ENCODE data around the gene NPB.

Gene NPB

GRCh38 chr17:81927653-81928543 is 25.9 kb downstream of the NPB start, which contains the start of gene MAFG:
Gene MAFG (minus strand): TSS chr17:81927735. CDS start chr17:81923185, 4,550 bp downstream.
- DNase-seq = peak; percentile 95

- DNase-seq = peak; percentile 32
These were observed 26.7 kb downstream of the NPB start for GRCh38 chr17:81928544-81929252.

- no peak for DNase-seq
These were observed 27.5 kb downstream of the NPB start for GRCh38 chr17:81929253-81930141.

GRCh38 chr17:81930142-81931125 is 28.4 kb downstream of the NPB start:
- no peak for DNase-seq

- DNase-seq = no peak
These were observed 29.1 kb downstream of the NPB start for GRCh38 chr17:81931189-81931556.

GRCh38 chr17:81931557-81932332 is 29.7 kb downstream of the NPB start:
- no peak for DNase-seq

- DNase-seq = no peak
These were observed 30.4 kb downstream of the NPB start for GRCh38 chr17:81932333-81932983.

- DNase-seq = no peak
These were observed 31.2 kb downstream of the NPB start for GRCh38 chr17:81933178-81933699.

- DNase-seq = no peak
These were observed 32.2 kb downstream of the NPB start for GRCh38 chr17:81934098-81934757.

GRCh38 chr17:81934850-81935708 is 33.0 kb downstream of the NPB start:
- DNase-seq = no peak

GRCh38 chr17:81935709-81936084 is 33.7 kb downstream of the NPB start:
- DNase-seq = no peak

GRCh38 chr17:81939218-81939617 is 37.2 kb downstream of the NPB start:
- no peak for DNase-seq

- no peak for DNase-seq
These were observed 37.9 kb downstream of the NPB start for GRCh38 chr17:81939881-81940385.

GRCh38 chr17:81940538-81941483 is 38.8 kb downstream of the NPB start:
- no peak for DNase-seq

- DNase-seq = no peak
These were observed 39.6 kb downstream of the NPB start for GRCh38 chr17:81941484-81942166.

GRCh38 chr17:81942167-81942553 is 40.1 kb downstream of the NPB start:
- DNase-seq = no peak

- no peak for DNase-seq
These were observed 42.8 kb downstream of the NPB start for GRCh38 chr17:81944858-81945257.
